ENCODE results near the gene NDST3. TPM values are rescaled to one million over a fixed set of nuclear protein-coding genes. Genes with fewer than 3 reads are reported as not detected.

Gene NDST3
- total and polyA plus RNA-seq, 12 donors: 0.10 to 0.70 (median 0.35) TPM; not detected in 3

DNA sequence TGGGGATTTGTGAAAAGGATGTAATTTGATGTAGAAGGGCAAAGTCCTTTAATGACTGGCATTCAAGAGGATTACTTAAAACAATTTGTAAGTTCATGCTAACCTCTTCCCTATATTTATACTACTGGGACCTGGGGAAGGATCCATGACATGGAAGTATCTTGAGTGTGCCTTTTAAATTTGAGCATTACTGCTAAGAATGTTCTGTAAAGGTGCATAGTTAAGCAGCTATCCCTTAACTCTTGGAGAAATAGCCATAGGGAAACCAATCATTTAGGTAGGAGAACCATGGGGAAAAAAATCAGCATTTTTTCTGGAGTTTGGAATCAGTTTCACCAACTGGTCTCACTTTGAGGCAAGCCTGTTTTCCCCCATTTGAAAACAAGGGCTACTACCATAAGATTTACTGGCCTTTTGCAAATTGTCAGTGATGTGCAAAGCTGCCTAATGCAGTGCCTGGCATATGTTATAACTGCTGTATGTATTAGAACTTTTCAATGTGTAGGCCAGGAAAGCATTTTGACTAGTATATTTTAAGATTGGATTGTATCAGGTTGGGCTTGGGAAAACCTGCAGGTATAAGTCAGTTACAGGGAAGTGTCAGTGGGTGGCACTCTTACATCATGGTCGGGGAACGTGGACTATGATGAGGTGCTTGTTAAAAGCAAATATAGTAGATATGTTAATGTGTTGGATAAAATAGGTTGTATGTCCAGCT lies 246.4 kb downstream of the NDST3 start:
- peak; percentile 35 to 76 (median 52) for DNase-seq
- Histone ChIP-seq H3K27ac (no peak overlapping the region), H3K36me3 (replicated peaks in 1 of 2) (no peaks in the 10 kb centered on the region), H3K4me1 (replicated peaks in 1 of 2) (peaks cover 0 to 22% of the 10 kb centered on the region in 2 donors), H3K27me3 (no peaks in the 10 kb centered on the region), H3K9me3 (replicated peaks in 1 of 3) (no peaks in the 10 kb centered on the region), H3K4me3 (no peak overlapping the region)
- TF ChIP-seq CTCF (IDR thresholded peaks at IDR 0.05) (peak; percentile 12 to 58 (median 42)), POLR2A (IDR thresholded peaks at IDR 0.05) (no peak)
- 11 to 19% (median 16%) methylated on average over 2 of the region's 2 CpGs for WGBS, 4 donors
- intact Hi-C loops (cut with DNase I): no loop called here

DNA sequence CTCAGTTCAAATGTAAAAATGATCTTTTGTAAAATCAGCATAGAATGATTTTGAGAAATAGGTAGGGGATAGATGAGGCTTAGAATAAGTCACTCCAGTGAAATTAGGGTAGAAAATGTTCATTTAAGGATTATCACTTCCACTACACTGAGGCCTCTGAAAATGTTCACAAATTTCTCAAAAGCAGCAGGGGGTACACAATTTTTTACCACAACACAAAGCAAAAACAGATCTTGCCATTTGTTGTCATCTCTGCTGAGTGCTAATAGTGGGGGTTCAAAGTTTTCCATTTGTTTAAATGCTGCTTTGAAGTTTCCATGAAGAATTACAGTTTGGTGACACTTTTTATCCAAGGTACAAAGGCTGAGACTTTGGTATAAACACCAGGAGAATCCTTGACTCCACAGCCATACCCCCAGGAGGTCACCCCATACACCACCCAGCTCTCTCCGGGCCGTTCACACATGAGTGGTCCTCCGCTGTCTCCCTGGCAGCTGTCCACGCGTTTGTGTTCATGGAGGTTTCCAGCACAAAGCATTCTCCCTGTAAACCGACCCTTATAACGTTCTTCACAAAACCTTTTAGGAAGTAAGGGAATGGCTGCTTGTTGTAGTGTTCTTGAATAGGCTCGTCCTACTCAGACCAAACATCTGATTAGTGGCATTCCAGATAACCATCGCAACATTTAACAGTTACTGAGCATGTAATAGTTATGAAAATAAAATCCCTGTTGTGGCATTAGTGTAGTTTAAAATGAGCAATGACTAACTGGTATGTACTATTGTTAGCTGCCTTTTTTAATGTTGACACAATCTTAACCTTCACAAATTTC lies 247.5 kb downstream of the NDST3 start:
- WGBS, 4 donors: 58 to 71% (median 64%) methylated on average over 9 of the region's 9 CpGs
- no peak overlapping the region for H3K27ac ChIP-seq
- intact Hi-C loops (cut with DNase I): no loop called here
- TF ChIP-seq POLR2A (IDR thresholded peaks at IDR 0.05): no peak
- TF ChIP-seq CTCF (IDR thresholded peaks at IDR 0.05): no peak
- H3K27me3 ChIP-seq: no peaks in the 10 kb centered on the region
- no peaks in the 10 kb centered on the region for H3K36me3 ChIP-seq (replicated peaks in 1 of 2)
- peaks cover 0 to 22% of the 10 kb centered on the region in 2 donors for H3K4me1 ChIP-seq (replicated peaks in 1 of 2)
- DNase-seq: peak in 1 of 7 donors; percentile 20
- no peaks in the 10 kb centered on the region for H3K9me3 ChIP-seq (replicated peaks in 1 of 3)
- no peak overlapping the region for H3K4me3 ChIP-seq

GRCh38 chr4:118282692-118283091 lies 248.4 kb downstream of the NDST3 start:
- Histone ChIP-seq H3K4me1 (replicated peaks in 1 of 2) (peaks cover 0 to 22% of the 10 kb centered on the region in 2 donors), H3K4me3 (no peak overlapping the region), H3K27ac (no peak overlapping the region), H3K36me3 (replicated peaks in 1 of 2) (no peaks in the 10 kb centered on the region), H3K27me3 (no peaks in the 10 kb centered on the region), H3K9me3 (replicated peaks in 1 of 3) (no peaks in the 10 kb centered on the region)
- WGBS, 4 donors: 16 to 35% (median 31%) methylated on average over 4 of the region's 4 CpGs
- TF ChIP-seq CTCF (IDR thresholded peaks at IDR 0.05) (no peak), POLR2A (IDR thresholded peaks at IDR 0.05) (no peak)
- intact Hi-C loops (cut with DNase I): no loop called here
- peak in 1 of 7 donors; percentile 43 for DNase-seq

GRCh38 chr4:118284169-118284568 lies 249.9 kb downstream of the NDST3 start:
- no peak for TF ChIP-seq POLR2A (IDR thresholded peaks at IDR 0.05)
- no peak for TF ChIP-seq CTCF (IDR thresholded peaks at IDR 0.05)
- intact Hi-C loops (cut with DNase I): no loop called here
- WGBS, 4 donors: 77 to 85% (median 80%) methylated on average over 3 of the region's 3 CpGs

More at GRCh38 chr4:118284169-118284568, 249.9 kb downstream of the NDST3 start:
- H3K4me1 ChIP-seq (replicated peaks in 1 of 2): peaks cover 0 to 22% of the 10 kb centered on the region in 2 donors
- no peaks in the 10 kb centered on the region for H3K27me3 ChIP-seq
- DNase-seq: no peak
- no peak overlapping the region for H3K27ac ChIP-seq
- no peaks in the 10 kb centered on the region for H3K36me3 ChIP-seq (replicated peaks in 1 of 2)
- H3K9me3 ChIP-seq (replicated peaks in 1 of 3): no peaks in the 10 kb centered on the region
- no peak overlapping the region for H3K4me3 ChIP-seq

Data from adrenal gland (tissue), 12 donors.